Gastrocnemius medialis (tissue), 4 donors: ENCODE measurements around the gene SLC8B1.

ENCODE experiments used
- CTCF ChIP-seq, 5 experiments: fragments of 450-650 bp in 3 of 5; fragments of 200-600 bp in 2 of 5; sonication (generic) in 2 of 5; IDR thresholded peaks in 4 of 5; conservative IDR thresholded peaks in 1 of 5; 1 replicate in 4 of 5; 2 replicates in 1 of 5; pipeline ENCODE4 v1.5.1; 2016 to 2019; ENCODE audit warnings: antibody characterized with exemption in 5 of 5, mild to moderate bottlenecking in 3 of 5, moderate library complexity in 3 of 5
- POLR2A ChIP-seq, 2 donors: fragments of 450-650 bp; IDR thresholded peaks; one replicate each; pipeline ENCODE4 v1.6.1; 2017; ENCODE audit warnings: antibody characterized with exemption in 2 of 2, mild to moderate bottlenecking in 2 of 2, moderate library complexity in 2 of 2

- TF ChIP-seq CTCF (IDR thresholded peaks at IDR 0.05 in 4 of 5, conservative IDR thresholded peaks at IDR 0.05 in 1 of 5) (no peak), POLR2A (IDR thresholded peaks at IDR 0.05) (no peak)
Observed at GRCh38 chr12:113291586-113291985, 43.3 kb downstream of the SLC8B1 start.
